Epithelial cell of proximal tubule (primary cell): ENCODE measurements around the gene AKIRIN1. TPM values are rescaled to one million over a fixed set of nuclear protein-coding genes. Genes with fewer than 3 reads are reported as not detected.
"Not testable (repeated sequence)": the region's sequence is repeated elsewhere in the genome, so short reads cannot be mapped to it uniquely, and the experiment has no call there.

Source experiments
- DNase-seq: peaks from one replicate; pipeline ENCODE4 v3.0.0-alpha.2; 2011; ENCODE audit warnings: low read depth
- H3K4me3 ChIP-seq: 2 replicates; pipeline ENCODE4 v1.5.1; 2011; ENCODE audit warnings: low read depth, mild to moderate bottlenecking, low read length
- CTCF ChIP-seq: conservative IDR thresholded peaks from 2 replicates; pipeline ENCODE4 v1.5.1; 2012; ENCODE audit warnings: low read depth, mild to moderate bottlenecking, low read length
- total RNA-seq: library from RNA; depleted of rRNA; stranded (reverse); fragments of >200 nt; gene quantifications from 2 replicates; pipeline ENCODE4 v1.2.3, GENCODE V29; 2015

The AKIRIN1 gene
- total RNA-seq, 1 donor from 2014 or later, result 33.4 TPM

- no peak overlapping the region for H3K4me3 ChIP-seq
- peak; percentile 93 for DNase-seq
- TF ChIP-seq CTCF, result no peak
Observed at GRCh38 chr1:39047374-39048229, 56.5 kb downstream of the AKIRIN1 start.

GRCh38 chr1:39048745-39049370 is 57.8 kb downstream of the AKIRIN1 start:
- H3K4me3 ChIP-seq, result no peak overlapping the region
- TF ChIP-seq CTCF, result no peak
- DNase-seq, result no peak

GRCh38 chr1:39050001-39050400 is 58.9 kb downstream of the AKIRIN1 start:
- no peak for DNase-seq
- no peak for TF ChIP-seq CTCF
- no peak overlapping the region for H3K4me3 ChIP-seq

GRCh38 chr1:39051193-39051850 is 60.2 kb downstream of the AKIRIN1 start:
- not testable (repeated sequence) for DNase-seq, H3K4me3 ChIP-seq
- peak; percentile 21 for TF ChIP-seq CTCF

- no peak for DNase-seq
- no peak for TF ChIP-seq CTCF
- H3K4me3 ChIP-seq, result no peak overlapping the region
Observed at GRCh38 chr1:39051956-39052355, 60.9 kb downstream of the AKIRIN1 start.

GRCh38 chr1:39055213-39055710 is 64.2 kb downstream of the AKIRIN1 start:
- DNase-seq, H3K4me3 ChIP-seq: not testable (repeated sequence)

Other genes with a start within 250 kb of the AKIRIN1 start
- 3.3 and 4.3 TPM in 2 replicates for gene RRAGC, start 131.5 kb upstream of the AKIRIN1 start, total RNA-seq
- 25.5 and 27.5 TPM in 2 replicates for gene MYCBP, start 117.9 kb upstream of the AKIRIN1 start, total RNA-seq
- gene GJA9, start 109.7 kb upstream of the AKIRIN1 start, total RNA-seq, result not detected in 2 replicates
- 0.07 TPM in 1 of 2 replicates, not detected in the other for gene RHBDL2, start 49.4 kb upstream of the AKIRIN1 start, total RNA-seq
- gene NDUFS5, start 35.1 kb downstream of the AKIRIN1 start, total RNA-seq, result 525 and 889 TPM in 2 replicates
- 185 and 296 TPM in 2 replicates for gene MACF1, start 213.4 kb downstream of the AKIRIN1 start, total RNA-seq